Esophagus squamous epithelium (tissue), 5 donors: ENCODE data around the gene HP1BP3. TPM values are rescaled to one million over a fixed set of nuclear protein-coding genes. Genes with fewer than 3 reads are reported as not detected.

Experiments used
- DNase-seq: peaks from one replicate; lab custom pipeline; 2025; lab: John Stamatoyannopoulos, UW
- H3K27ac ChIP-seq, 4 donors: fragments of 200-600 bp; sonication (generic); one replicate each; pipeline ENCODE4 v1.5.1; 2016 to 2019; ENCODE audit warnings: mild to moderate bottlenecking in 1 of 4
- H3K27me3 ChIP-seq, 4 donors: fragments of 200-600 bp; sonication (generic); 1 replicate in 3 of 4; 2 replicates in 1 of 4; pipeline versions ENCODE4 v1.5.1 to v1.6.0; 2017 to 2021; ENCODE audit warnings: antibody characterized with exemption in 1 of 4
- H3K36me3 ChIP-seq, 3 donors: fragments of 200-600 bp; sonication (generic); one replicate each; pipeline ENCODE4 v1.5.1; 2016 to 2019
- H3K4me1 ChIP-seq, 3 donors: fragments of 200-600 bp; sonication (generic); one replicate each; pipeline ENCODE4 v1.5.1; 2017 to 2019
- H3K4me3 ChIP-seq, 4 donors: fragments of 200-600 bp; sonication (generic); 1 replicate in 3 of 4; 2 replicates in 1 of 4; pipeline ENCODE4 v1.5.1; 2016 to 2019; ENCODE audit warnings: mild to moderate bottlenecking in 2 of 4, moderate library complexity in 1 of 4
- H3K9me3 ChIP-seq, 3 donors: fragments of 200-600 bp; sonication (generic); one replicate each; pipeline ENCODE4 v1.5.1; 2016 to 2019
- POLR2A ChIP-seq, 4 donors: fragments of 450-650 bp; IDR thresholded peaks; one replicate each; pipeline ENCODE4 v1.6.1; 2017; ENCODE audit warnings: antibody characterized with exemption in 4 of 4, mild to moderate bottlenecking in 4 of 4, moderate library complexity in 3 of 4
- WGBS, 2 donors: methylation state at CpG; one replicate each; pipeline ENCODE4 v1.1.5; 2018; 5-methylcytosine and 5-hydroxymethylcytosine counted together
- intact Hi-C: fragments of 100-400 bp; cut with DNase I; formaldehyde crosslinking; loops from one replicate; pipeline ENCODE4 v1.15.0; 2022
- total RNA-seq, 4 donors: library from RNA; depleted of rRNA; stranded (reverse); fragments of >200 nt; gene quantifications; one replicate each; pipeline ENCODE4 v1.1.0, GENCODE V29; 2016
- TF ChIP-seq, protein P1 (sequence below), 6 experiments: fragments of 450-650 bp in 4 of 6; fragments of 200-600 bp in 2 of 6; sonication (generic) in 2 of 6; IDR thresholded peaks; one replicate each; pipeline ENCODE4 v1.5.1; 2016 to 2019; ENCODE audit warnings: antibody characterized with exemption in 6 of 6, mild to moderate bottlenecking in 4 of 6, moderate library complexity in 4 of 6
- donor health status: DM: yes; HTN: yes; CAD: no.

Gene HP1BP3
- total RNA-seq, 4 donors from 2014 or later: 81.4 to 225 (median 140) TPM

DNA sequence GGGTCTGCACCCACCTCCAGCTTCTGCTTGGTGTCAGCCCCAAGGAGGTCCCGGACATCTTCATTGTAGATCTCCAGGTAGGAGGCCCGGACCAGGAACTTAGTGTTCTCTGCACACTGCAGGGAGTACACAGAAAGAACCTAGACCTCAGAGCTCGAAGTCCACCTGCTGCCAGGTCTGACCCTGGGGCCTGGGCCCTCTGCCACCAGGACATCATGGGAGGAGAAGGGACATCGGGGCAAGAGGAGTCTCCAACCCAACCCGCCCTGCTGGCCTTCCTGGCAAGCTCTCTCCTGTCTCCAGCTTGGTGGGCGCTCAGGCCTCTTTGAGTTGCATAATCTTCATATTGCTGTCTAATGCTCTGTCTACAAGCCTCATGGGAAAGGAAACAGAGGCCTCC, 73.7 kb downstream of the HP1BP3 start:
- Histone ChIP-seq H3K9me3 (no peaks in the 10 kb centered on the region), H3K36me3 (no peaks in the 10 kb centered on the region), H3K4me1 (peaks cover 4 to 15% (median 12%) of the 10 kb centered on the region in 3 donors), H3K27me3 (peaks cover 0 to 53% (median 0%) of the 10 kb centered on the region in 4 donors), H3K27ac (no peak overlapping the region), H3K4me3 (no peak overlapping the region)
- 76 to 80% methylated on average over 3 to 5 of the region's 6 CpGs for WGBS, 2 donors
- TF ChIP-seq, protein P1, sequence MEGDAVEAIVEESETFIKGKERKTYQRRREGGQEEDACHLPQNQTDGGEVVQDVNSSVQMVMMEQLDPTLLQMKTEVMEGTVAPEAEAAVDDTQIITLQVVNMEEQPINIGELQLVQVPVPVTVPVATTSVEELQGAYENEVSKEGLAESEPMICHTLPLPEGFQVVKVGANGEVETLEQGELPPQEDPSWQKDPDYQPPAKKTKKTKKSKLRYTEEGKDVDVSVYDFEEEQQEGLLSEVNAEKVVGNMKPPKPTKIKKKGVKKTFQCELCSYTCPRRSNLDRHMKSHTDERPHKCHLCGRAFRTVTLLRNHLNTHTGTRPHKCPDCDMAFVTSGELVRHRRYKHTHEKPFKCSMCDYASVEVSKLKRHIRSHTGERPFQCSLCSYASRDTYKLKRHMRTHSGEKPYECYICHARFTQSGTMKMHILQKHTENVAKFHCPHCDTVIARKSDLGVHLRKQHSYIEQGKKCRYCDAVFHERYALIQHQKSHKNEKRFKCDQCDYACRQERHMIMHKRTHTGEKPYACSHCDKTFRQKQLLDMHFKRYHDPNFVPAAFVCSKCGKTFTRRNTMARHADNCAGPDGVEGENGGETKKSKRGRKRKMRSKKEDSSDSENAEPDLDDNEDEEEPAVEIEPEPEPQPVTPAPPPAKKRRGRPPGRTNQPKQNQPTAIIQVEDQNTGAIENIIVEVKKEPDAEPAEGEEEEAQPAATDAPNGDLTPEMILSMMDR (IDR thresholded peaks at IDR 0.05): no peak
- no peak for TF ChIP-seq POLR2A (IDR thresholded peaks at IDR 0.05)
- intact Hi-C loops: no loop called here
- DNase-seq: no peak

DNA sequence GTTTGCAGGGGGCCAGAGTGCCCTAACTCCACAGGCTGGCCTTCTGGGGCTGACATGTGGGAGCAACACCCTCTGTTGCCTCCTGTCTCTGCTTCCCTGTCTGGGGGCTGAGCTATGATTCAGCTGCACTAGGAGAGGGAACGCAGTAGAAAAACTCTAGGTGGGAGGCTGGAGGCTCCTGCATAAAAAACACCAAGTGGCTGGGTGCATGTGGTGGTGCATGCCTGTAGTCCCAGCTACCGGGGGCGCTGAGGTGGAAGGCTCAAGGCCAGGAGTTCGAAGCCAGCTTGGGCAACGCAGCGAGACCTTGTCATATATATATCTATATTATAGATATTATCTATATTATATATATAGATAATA, 74.9 kb downstream of the HP1BP3 start:
- intact Hi-C loops: no loop called here
- H3K27me3 ChIP-seq: peaks cover 0 to 40% (median 0%) of the 10 kb centered on the region in 4 donors
- DNase-seq: no peak
- TF ChIP-seq, protein P1 (IDR thresholded peaks at IDR 0.05): no peak
- no peak for TF ChIP-seq POLR2A (IDR thresholded peaks at IDR 0.05)
- WGBS, 2 donors: 83 to 86% methylated on average over 5 of the region's 6 CpGs
- H3K4me3 ChIP-seq: no peak overlapping the region
- H3K27ac ChIP-seq: no peak overlapping the region
- H3K9me3 ChIP-seq: no peaks in the 10 kb centered on the region
- H3K4me1 ChIP-seq: peaks cover under 1 to 4% (median 3%) of the 10 kb centered on the region in 3 donors
- no peaks in the 10 kb centered on the region for H3K36me3 ChIP-seq

DNA sequence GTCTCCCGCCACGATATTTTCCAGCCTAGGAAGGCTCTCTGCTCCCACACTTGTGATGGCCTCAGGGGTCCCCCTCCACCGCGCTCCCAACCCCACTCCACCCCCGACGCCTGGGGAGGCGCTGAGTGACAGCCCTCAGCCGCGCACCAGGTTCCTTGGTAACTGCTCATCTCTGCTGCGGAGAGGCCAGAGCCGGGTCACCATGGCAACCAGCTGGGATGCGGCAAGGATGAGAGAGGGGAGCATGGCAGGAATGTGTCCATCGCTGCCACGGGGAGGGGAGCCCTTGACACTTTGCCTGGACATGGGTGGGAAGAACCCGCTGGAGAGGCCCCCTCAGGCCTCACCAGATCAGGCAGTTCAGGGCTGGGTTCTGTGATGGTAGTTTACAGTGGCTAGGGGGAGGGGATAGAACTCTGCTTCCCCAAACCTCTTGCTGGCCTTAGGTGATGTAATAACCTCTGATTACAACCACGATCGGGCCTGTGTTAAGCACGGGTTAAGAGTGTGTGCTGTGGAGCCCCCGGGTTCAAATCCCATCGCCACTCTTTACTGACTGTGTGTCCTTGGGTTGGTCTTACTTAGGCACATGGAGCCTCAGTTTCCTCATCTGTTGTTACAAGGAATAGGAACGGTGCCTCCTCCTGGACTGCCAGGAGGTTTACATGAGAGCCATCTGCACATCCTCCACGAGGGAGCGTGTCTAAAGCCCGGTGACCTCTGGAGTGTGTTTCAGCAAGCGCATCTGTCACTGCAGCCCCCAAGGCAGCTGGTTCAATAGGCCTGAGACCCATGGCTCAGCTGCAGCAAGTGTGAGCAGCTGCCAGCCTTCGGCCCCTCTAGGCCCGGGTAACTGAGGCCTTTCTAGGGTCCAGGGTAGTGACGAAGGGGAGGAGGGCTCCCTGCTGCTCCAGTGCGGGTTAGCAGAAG, 75.6 kb downstream of the HP1BP3 start:
- intact Hi-C loops: no loop called here
- Histone ChIP-seq H3K27me3 (peaks cover 0 to 34% (median 0%) of the 10 kb centered on the region in 4 donors), H3K9me3 (no peaks in the 10 kb centered on the region), H3K36me3 (no peaks in the 10 kb centered on the region), H3K4me1 (no peaks in the 10 kb centered on the region), H3K4me3 (no peak overlapping the region), H3K27ac (no peak overlapping the region)
- WGBS, 2 donors: 74 to 88% methylated on average over 8 to 10 of the region's 29 CpGs
- TF ChIP-seq POLR2A (IDR thresholded peaks at IDR 0.05): no peak
- TF ChIP-seq, protein P1 (IDR thresholded peaks at IDR 0.05): no peak
- DNase-seq: no peak

DNA sequence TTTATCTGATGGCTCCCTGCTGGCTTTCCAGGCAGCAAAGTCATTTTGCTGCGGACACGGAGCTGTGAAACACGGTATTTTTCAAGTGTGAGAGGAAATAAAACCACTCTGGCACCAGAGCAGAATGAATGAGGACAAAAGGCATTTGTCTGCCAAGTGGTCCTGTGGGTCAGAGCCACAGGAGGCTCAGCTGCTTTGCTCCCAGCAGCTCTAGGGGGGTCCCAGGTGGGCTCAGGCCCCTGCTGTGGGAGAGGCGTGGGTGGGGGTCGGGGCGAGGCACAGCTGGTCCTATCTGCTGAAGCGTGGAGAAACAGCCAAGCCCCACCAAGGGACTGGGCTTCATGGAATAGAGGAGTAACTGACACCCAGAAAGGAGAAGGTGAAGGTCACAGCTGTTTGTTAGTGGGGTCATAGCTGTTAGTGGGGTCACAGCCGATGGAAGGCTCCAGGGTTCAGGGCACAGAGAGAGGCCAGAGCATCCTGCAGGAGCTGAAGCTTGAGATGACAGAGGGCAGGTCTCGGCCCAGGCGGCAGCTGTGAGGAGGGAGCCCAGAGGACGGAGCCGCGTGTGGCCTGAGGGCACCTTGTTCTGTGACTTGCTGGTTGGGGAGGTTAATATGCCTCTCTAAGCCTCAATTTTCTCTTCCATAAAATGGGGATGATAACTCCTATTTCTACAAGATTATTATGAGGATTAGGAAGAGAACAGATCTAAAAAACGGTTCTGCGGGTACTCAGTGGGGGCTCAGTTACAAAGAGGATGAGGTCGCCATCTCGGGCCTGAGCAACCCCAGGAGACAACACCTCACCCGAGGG, 76.4 kb downstream of the HP1BP3 start:
- TF ChIP-seq POLR2A (IDR thresholded peaks at IDR 0.05): no peak
- TF ChIP-seq, protein P1 (IDR thresholded peaks at IDR 0.05): no peak
- 69 to 74% methylated on average over 13 to 16 of the region's 18 CpGs for WGBS, 2 donors
- H3K4me1 ChIP-seq: no peaks in the 10 kb centered on the region
- no peak overlapping the region for H3K4me3 ChIP-seq
- no peaks in the 10 kb centered on the region for H3K36me3 ChIP-seq
- H3K27ac ChIP-seq: no peak overlapping the region
- no peak for DNase-seq
- peaks cover 0 to 25% (median 0%) of the 10 kb centered on the region in 4 donors for H3K27me3 ChIP-seq
- H3K9me3 ChIP-seq: no peaks in the 10 kb centered on the region
- intact Hi-C loops: no loop called here
